ENCODE measurements around the gene LRRC3B.

Gene LRRC3B

GRCh38 chr3:26713091-26713490 lies 90.5 kb downstream of the LRRC3B start:
- no peak for DNase-seq

DNA sequence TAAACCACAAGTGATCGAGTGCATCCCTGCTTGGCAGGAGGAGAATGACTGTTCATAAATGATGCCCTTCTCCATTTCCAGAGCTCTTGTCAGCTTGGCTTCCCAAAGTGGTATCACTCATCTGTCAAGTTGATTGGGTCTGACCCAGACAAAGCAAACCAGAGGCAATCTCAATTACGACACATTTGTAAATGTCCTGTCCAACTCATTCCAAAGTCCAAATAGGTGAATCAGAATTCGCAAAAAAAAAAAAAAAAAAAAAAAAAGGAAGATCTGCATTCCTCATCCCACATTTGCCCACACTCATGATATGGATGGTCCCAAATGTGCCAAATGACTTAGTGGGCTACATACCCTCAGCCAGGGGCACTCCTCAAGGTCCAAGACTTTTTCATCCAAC lies 91.9 kb downstream of the LRRC3B start:
- no peak for DNase-seq

GRCh38 chr3:26715431-26715830 lies 92.9 kb downstream of the LRRC3B start:
- DNase-seq: no peak

DNA sequence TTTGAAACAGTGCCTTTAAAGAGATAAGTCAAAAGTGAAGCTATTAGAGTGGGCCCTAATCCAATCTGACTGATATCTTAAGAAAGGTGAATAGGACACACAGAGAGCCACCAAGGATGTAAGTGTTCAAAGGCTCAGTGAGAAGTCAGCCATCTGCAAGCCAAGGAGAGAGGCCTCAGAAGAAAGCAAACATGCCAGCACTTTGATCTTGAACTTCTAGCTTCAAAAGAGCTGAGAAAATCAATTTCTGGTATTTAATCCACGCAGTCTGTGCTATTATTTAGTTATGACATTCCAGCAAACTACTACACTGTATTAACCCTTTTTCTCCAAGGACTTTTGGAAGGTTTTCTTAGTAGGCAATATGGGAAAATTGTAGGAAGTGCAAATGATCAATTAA lies 95.7 kb downstream of the LRRC3B start:
- no peak for DNase-seq

- no peak for DNase-seq
Observed at GRCh38 chr3:26719134-26719533, 96.6 kb downstream of the LRRC3B start.

GRCh38 chr3:26721047-26721446 lies 98.5 kb downstream of the LRRC3B start:
- no peak for DNase-seq

DNA sequence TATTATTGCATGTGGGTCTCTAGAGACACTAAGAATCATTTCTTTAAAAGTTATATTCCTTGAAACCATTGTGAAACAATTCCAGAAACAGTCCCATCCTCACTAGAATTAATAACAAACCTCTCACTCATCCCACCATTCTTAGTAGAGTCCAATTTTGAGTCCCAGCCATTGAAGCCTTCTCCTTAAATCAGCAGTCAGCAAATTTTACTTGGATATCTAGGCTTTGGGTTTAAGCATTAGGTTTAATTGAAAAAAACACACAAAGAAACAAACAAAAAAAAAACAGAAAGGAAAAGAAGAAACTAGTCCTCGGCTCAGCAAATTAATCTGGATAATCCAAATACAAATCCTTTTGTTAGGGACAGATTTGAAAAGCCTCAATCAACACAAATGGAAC lies 109.3 kb downstream of the LRRC3B start:
- no peak for DNase-seq

- no peak for DNase-seq
Observed at GRCh38 chr3:26750263-26750662, 127.7 kb downstream of the LRRC3B start.

DNA sequence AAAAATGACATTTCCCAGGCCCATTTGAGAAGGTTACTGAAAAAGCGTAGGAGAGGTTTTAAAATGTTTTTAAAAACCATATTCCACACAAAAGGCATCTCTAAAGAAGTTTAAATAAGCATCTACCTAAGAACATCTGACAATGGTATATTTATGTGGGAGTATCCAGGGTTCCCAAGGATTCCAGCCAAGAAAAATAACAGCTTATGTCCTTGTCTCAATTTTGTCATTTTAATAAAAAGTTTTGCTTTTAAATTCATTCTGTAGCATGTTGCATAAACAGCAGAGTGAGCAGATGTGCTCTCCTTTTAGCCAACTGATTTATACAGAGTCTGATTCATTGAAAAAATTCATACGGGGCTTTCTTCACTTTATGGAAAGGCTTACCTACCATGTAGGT lies 129.9 kb downstream of the LRRC3B start:
- DNase-seq: no peak

GRCh38 chr3:26753095-26753494 lies 130.5 kb downstream of the LRRC3B start:
- no peak for DNase-seq

DNA sequence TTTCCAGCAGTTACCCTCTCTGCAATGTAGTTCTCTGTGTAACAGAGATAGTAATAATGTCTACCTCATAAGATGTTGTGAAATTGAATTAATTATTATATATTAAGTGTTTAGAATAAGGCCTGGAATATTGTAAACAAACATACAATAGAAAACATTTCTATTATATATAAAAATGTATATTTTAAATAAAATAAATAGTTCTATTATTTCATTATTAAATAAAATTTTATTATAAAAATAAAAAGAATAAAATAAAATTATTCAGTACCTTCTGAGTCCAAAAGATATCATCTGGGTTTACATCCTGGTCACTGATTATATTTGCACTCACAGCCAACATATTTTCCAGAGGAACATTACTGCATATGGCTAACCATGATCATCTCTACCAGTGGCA lies 135.4 kb downstream of the LRRC3B start:
- no peak for DNase-seq
